ENCODE results near the gene PTPN3. TPM values are rescaled to one million over a fixed set of nuclear protein-coding genes. Genes with fewer than 3 reads are reported as not detected.
"Not testable (repeated sequence)": the region's sequence is repeated elsewhere in the genome, so short reads cannot be mapped to it uniquely, and the experiment has no call there.

PTPN3 gene
- total RNA-seq, 1 donor from 2014 or later, result 0.62 TPM

DNA sequence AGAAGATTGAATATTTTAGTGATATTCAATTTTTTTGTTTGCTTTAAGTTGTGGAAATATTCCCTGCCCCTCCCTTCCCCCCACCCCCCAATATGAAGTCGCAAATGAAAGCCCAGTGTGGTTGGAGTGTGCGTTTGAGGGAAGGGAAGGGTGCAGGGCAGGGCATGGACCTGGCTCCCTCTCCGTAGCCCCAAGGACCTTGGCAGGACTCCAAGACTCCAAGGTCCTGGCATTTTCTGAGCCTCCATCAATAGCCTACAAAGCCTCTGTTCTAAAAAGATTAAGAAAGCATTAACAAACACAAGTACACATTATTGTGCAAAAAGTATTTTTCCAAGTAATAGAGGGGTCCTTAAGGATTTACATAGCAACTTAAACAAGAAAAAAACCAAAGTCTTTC lies 38.8 kb upstream of the PTPN3 start:
- Mint-ChIP-seq H3K27me3 (ENCODE audit: unreplicated experiment) (peaks cover 2% of the 10 kb centered on the region), H3K4me1 (ENCODE audit: unreplicated experiment) (no peaks in the 10 kb centered on the region), H3K4me3 (ENCODE audit: unreplicated experiment) (no peak overlapping the region), H3K36me3 (ENCODE audit: low read depth, unreplicated experiment) (no peaks in the 10 kb centered on the region), H3K27ac (ENCODE audit: unreplicated experiment) (no peak overlapping the region), H3K9me3 (ENCODE audit: unreplicated experiment) (no peaks in the 10 kb centered on the region)
- TF ChIP-seq, protein P1, sequence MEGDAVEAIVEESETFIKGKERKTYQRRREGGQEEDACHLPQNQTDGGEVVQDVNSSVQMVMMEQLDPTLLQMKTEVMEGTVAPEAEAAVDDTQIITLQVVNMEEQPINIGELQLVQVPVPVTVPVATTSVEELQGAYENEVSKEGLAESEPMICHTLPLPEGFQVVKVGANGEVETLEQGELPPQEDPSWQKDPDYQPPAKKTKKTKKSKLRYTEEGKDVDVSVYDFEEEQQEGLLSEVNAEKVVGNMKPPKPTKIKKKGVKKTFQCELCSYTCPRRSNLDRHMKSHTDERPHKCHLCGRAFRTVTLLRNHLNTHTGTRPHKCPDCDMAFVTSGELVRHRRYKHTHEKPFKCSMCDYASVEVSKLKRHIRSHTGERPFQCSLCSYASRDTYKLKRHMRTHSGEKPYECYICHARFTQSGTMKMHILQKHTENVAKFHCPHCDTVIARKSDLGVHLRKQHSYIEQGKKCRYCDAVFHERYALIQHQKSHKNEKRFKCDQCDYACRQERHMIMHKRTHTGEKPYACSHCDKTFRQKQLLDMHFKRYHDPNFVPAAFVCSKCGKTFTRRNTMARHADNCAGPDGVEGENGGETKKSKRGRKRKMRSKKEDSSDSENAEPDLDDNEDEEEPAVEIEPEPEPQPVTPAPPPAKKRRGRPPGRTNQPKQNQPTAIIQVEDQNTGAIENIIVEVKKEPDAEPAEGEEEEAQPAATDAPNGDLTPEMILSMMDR (IDR thresholded peaks at IDR 0.05; ENCODE audit: unreplicated experiment), result no peak
- DNase-seq (ENCODE audit: low spot score), result no peak

DNA sequence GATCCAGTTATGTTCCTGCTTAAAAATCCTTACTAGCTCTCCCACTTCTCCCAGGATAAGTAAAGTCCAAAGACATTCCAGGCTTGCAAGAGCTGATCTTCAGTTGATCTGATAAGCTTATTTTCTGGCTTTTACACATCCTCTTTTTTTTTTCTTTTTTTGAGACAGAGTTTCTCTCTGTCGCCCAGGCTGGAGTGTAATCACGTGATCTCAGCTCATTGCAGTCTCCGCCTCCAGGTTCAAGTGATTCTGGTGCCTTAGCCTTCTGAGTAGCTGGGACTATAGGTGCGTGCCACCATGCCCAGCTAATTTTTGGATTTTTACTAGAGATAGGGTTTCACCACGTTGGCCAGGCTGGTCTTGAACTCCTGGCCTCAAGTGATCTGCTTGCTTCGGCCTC lies 37.3 kb upstream of the PTPN3 start:
- Mint-ChIP-seq H3K27me3 (ENCODE audit: unreplicated experiment) (peaks cover 2% of the 10 kb centered on the region), H3K4me3 (ENCODE audit: unreplicated experiment) (no peak overlapping the region), H3K27ac (ENCODE audit: unreplicated experiment) (no peak overlapping the region), H3K36me3 (ENCODE audit: low read depth, unreplicated experiment) (no peaks in the 10 kb centered on the region), H3K9me3 (ENCODE audit: unreplicated experiment) (no peaks in the 10 kb centered on the region), H3K4me1 (ENCODE audit: unreplicated experiment) (no peaks in the 10 kb centered on the region)
- no peak for DNase-seq (ENCODE audit: low spot score)
- TF ChIP-seq, protein P1 (IDR thresholded peaks at IDR 0.05; ENCODE audit: unreplicated experiment), result no peak

DNA sequence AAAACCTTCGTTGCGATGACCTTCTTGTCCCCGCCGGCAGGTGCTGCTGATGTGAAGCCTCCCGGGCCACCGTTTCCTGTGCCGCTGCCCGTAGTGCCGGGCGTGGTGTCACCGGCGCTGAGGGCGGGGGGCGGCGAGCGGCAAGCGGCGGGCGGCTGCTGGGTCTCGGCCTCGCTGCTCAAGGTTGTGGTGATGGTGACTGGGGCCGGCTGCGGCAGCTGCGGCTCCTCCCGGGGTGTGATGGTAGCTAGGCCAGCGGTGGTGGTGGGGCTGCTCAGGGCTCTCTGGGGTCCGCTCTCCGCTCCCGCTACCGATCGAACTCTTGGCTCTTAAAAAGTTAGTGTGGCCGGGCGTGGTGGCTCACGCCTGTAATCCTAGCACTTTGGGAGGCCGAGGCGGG lies 36.0 kb upstream of the PTPN3 start:
- no peaks in the 10 kb centered on the region for H3K36me3 Mint-ChIP-seq (ENCODE audit: low read depth, unreplicated experiment)
- no peak for DNase-seq (ENCODE audit: low spot score)
- H3K4me1 Mint-ChIP-seq (ENCODE audit: unreplicated experiment), result no peaks in the 10 kb centered on the region
- peaks cover 2% of the 10 kb centered on the region for H3K27me3 Mint-ChIP-seq (ENCODE audit: unreplicated experiment)
- TF ChIP-seq, protein P1 (IDR thresholded peaks at IDR 0.05; ENCODE audit: unreplicated experiment), result no peak
- no peaks in the 10 kb centered on the region for H3K9me3 Mint-ChIP-seq (ENCODE audit: unreplicated experiment)
- no peak overlapping the region for H3K27ac Mint-ChIP-seq (ENCODE audit: unreplicated experiment)
- no peak overlapping the region for H3K4me3 Mint-ChIP-seq (ENCODE audit: unreplicated experiment)

DNA sequence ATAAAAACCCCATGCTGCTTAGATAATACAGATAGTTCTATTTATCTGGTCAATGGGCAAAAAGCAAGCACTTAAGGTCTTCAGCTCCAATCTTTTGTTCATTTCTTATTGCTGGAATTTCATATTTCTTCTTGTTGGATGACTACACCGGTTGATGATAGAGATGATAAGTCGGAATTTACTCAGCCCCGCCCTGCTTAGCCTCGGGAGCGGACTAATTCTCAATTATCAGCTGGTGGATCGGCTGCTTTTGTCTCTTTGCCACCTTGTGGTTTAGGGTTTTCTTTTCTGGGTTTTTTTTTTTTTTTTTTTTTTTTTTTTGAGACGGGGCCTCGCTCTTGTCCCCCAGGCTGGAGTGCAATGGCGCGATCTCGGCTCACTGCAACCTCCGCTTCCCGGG lies 34.5 kb upstream of the PTPN3 start:
- not testable (repeated sequence) for H3K36me3 Mint-ChIP-seq (ENCODE audit: low read depth, unreplicated experiment); H3K4me3 Mint-ChIP-seq (ENCODE audit: unreplicated experiment); DNase-seq (ENCODE audit: low spot score); H3K9me3 Mint-ChIP-seq (ENCODE audit: unreplicated experiment); H3K27ac Mint-ChIP-seq (ENCODE audit: unreplicated experiment); H3K27me3 Mint-ChIP-seq (ENCODE audit: unreplicated experiment); H3K4me1 Mint-ChIP-seq (ENCODE audit: unreplicated experiment)

DNA sequence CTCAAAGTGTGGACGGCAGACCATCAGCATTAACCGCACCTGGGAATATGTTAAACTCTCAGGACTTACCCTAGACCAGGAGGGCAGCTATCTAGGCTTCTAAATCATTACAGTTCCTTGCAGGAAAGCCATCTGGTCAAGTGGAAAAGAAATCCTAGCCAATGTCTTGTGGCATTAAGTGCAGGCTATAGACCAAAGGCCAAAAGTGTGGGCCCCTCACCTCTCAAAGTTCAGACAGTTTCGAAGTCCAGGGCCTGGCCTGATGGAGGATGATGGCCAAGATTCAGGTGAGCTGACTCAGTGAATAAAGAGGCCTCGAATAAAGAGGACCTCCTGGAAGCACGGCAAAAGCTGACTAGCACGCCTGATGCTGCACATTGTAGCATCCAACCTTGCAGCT lies 24.0 kb upstream of the PTPN3 start:
- no peaks in the 10 kb centered on the region for H3K9me3 Mint-ChIP-seq (ENCODE audit: unreplicated experiment)
- no peaks in the 10 kb centered on the region for H3K36me3 Mint-ChIP-seq (ENCODE audit: low read depth, unreplicated experiment)
- peaks cover 2% of the 10 kb centered on the region for H3K27me3 Mint-ChIP-seq (ENCODE audit: unreplicated experiment)
- H3K4me3 Mint-ChIP-seq (ENCODE audit: unreplicated experiment), result no peak overlapping the region
- DNase-seq (ENCODE audit: low spot score), result no peak
- TF ChIP-seq, protein P1 (IDR thresholded peaks at IDR 0.05; ENCODE audit: unreplicated experiment), result no peak
- no peak overlapping the region for H3K27ac Mint-ChIP-seq (ENCODE audit: unreplicated experiment)
- H3K4me1 Mint-ChIP-seq (ENCODE audit: unreplicated experiment), result no peaks in the 10 kb centered on the region

Measured in endothelial cell (in vitro differentiated cells).